Spleen (tissue), 11 donors: ENCODE measurements around the gene NRIP2. TPM values are rescaled to one million over a fixed set of nuclear protein-coding genes. Genes with fewer than 3 reads are reported as not detected.

Experiments used
- DNase-seq: peaks from one replicate; pipeline ENCODE4 v3.0.0-alpha.2; 2020
- H3K27ac ChIP-seq, 8 donors: fragments of 200-600 bp; sonication (generic) in 7 of 8; 1 replicate in 4 of 8; 2 replicates in 4 of 8; pipeline versions ENCODE4 v1.5.0 to v1.8.0; 2016 to 2021; ENCODE audit warnings: inconsistent platforms in 4 of 8, mild to moderate bottlenecking in 4 of 8, moderate library complexity in 1 of 8
- H3K27me3 ChIP-seq, 7 donors: fragments of 200-600 bp; sonication (generic) in 6 of 7; replicated peaks in 1 of 7; 1 replicate in 4 of 7; 2 replicates in 3 of 7; pipeline versions ENCODE4 v1.5.0 to v1.8.0; 2016 to 2021; ENCODE audit warnings: inconsistent platforms in 3 of 7, mild to moderate bottlenecking in 1 of 7
- H3K36me3 ChIP-seq, 6 donors: fragments of 200-600 bp; sonication (generic) in 5 of 6; 1 replicate in 4 of 6; 2 replicates in 2 of 6; pipeline versions ENCODE4 v1.5.0 to v1.8.0; 2016 to 2021; ENCODE audit warnings: inconsistent platforms in 2 of 6
- H3K4me1 ChIP-seq, 6 donors: fragments of 200-600 bp; sonication (generic) in 5 of 6; 1 replicate in 3 of 6; 2 replicates in 3 of 6; pipeline versions ENCODE4 v1.5.0 to v1.8.0; 2016 to 2021; ENCODE audit warnings: inconsistent platforms in 3 of 6
- H3K4me3 ChIP-seq, 8 donors: fragments of 200-600 bp; sonication (generic) in 7 of 8; 1 replicate in 4 of 8; 2 replicates in 4 of 8; pipeline versions ENCODE4 v1.5.0 to v1.8.0; 2016 to 2021; ENCODE audit warnings: inconsistent platforms in 4 of 8, mild to moderate bottlenecking in 4 of 8, moderate library complexity in 2 of 8
- H3K9me3 ChIP-seq, 8 donors: fragments of 200-600 bp; sonication (generic) in 7 of 8; 1 replicate in 4 of 8; 2 replicates in 4 of 8; pipeline versions ENCODE4 v1.5.0 to v1.8.0; 2016 to 2021; ENCODE audit warnings: inconsistent platforms in 4 of 8
- POLR2A ChIP-seq, 3 donors: fragments of 450-650 bp; IDR thresholded peaks; one replicate each; pipeline ENCODE4 v1.5.1; 2017; ENCODE audit warnings: antibody characterized with exemption in 3 of 3, mild to moderate bottlenecking in 1 of 3
- POLR2AphosphoS5 ChIP-seq, 3 donors: sonication (generic); formaldehyde crosslinking; IDR thresholded peaks; one replicate each; pipeline ENCODE4 v1.5.1; 2017; ENCODE audit warnings: antibody characterized with exemption in 3 of 3
- WGBS, 5 donors: extraction: QIAGEN DNeasy Blood & Tissue Kit in 3 of 5; methylation state at CpG; one replicate each; pipeline versions ENCODE4 v1.1.5 to v1.1.7; 2013 to 2018; 5-methylcytosine and 5-hydroxymethylcytosine counted together
- intact Hi-C: fragments of 100-400 bp; cut with DNase I; formaldehyde crosslinking; loops from one replicate; pipeline ENCODE4 v1.15.0; 2023; ENCODE audit warnings: low total_unique reads
- polyA plus RNA-seq, 3 donors: library from polyadenylated mRNA; stranded (reverse); fragments of 200-250 nt; gene quantifications; one replicate each; pipeline ENCODE4 v1.2.1, GENCODE V29; 2013
- total RNA-seq, 7 donors: library from RNA; depleted of rRNA in 3 of 7; stranded (reverse); fragments of >200 nt in 3 of 7; fragmentation: NEBNext Ultra II Directional in 4 of 7; extraction: Animal tissue kit (Norgen Biotek cat#: 25700) in 4 of 7; gene quantifications; one replicate each; pipeline versions ENCODE4 v1.1.0 to v1.2.1, GENCODE V29; 2016 to 2021
- TF ChIP-seq, protein P1 (sequence below), 11 experiments: fragments of 200-600 bp in 7 of 11; fragments of 450-650 bp in 4 of 11; sonication (generic) in 4 of 11; IDR thresholded peaks in 8 of 11; conservative IDR thresholded peaks in 3 of 11; 1 replicate in 7 of 11; 2 replicates in 4 of 11; pipeline versions ENCODE4 v1.4.0 to v1.8.0; 2016 to 2021; ENCODE audit warnings: antibody characterized with exemption in 11 of 11, inconsistent platforms in 4 of 11, mild to moderate bottlenecking in 1 of 11
- donor health status: healthy with polysubstance abuse.
- donor health status: DM: no; HTN: no; CAD: no; lungs with moderate emphysema.
- donor health status: DM: no; HTN: no; CAD: no.
- donor health status: Bipolar disorder and iron deficiency.
- donor health status: healthy.
- donor health status: DM: no; HTN: no; CAD: no.
- donor health status: DM: yes; HTN: yes; CAD: no.

NRIP2 gene
- total and polyA plus RNA-seq, 10 donors = 1.3 to 18.8 (median 10.5) TPM

DNA sequence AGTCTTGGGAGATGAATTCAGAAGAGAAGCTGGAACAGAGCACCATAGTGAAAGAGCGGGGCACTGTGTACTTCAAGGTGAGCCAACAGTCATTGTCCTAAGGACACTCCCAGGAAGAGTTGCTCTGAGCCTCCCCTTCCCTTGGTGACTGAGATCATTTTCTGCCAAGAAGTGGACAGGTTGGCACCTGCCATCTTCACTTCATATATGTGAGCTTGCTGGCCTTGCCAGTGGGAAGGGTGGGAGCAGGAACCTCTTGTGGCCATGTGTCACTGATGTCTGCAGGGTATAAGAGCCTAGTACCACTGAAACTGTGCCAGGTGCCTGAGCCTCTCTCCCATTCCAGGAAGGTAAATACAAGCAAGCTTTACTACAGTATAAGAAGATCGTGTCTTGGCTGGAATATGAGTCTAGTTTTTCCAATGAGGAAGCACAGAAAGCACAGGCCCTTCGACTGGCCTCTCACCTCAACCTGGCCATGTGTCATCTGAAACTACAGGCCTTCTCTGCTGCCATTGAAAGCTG, 34.7 kb downstream of the NRIP2 start:
- 90 to 100% (median 97%) methylated on average over 3 of the region's 3 CpGs for WGBS, 5 donors
- DNase-seq = no peak
- Histone ChIP-seq H3K4me1 (peaks cover 10 to 49% (median 25%) of the 10 kb centered on the region in 6 donors), H3K36me3 (peaks cover 13 to 83% (median 76%) of the 10 kb centered on the region in 6 donors), H3K27me3 (no peaks in the 10 kb centered on the region), H3K4me3 (no peak overlapping the region), H3K27ac (no peak overlapping the region), H3K9me3 (no peaks in the 10 kb centered on the region)
- TF ChIP-seq, protein P1, sequence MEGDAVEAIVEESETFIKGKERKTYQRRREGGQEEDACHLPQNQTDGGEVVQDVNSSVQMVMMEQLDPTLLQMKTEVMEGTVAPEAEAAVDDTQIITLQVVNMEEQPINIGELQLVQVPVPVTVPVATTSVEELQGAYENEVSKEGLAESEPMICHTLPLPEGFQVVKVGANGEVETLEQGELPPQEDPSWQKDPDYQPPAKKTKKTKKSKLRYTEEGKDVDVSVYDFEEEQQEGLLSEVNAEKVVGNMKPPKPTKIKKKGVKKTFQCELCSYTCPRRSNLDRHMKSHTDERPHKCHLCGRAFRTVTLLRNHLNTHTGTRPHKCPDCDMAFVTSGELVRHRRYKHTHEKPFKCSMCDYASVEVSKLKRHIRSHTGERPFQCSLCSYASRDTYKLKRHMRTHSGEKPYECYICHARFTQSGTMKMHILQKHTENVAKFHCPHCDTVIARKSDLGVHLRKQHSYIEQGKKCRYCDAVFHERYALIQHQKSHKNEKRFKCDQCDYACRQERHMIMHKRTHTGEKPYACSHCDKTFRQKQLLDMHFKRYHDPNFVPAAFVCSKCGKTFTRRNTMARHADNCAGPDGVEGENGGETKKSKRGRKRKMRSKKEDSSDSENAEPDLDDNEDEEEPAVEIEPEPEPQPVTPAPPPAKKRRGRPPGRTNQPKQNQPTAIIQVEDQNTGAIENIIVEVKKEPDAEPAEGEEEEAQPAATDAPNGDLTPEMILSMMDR (IDR thresholded peaks at IDR 0.05 in 8 of 11, conservative IDR thresholded peaks at IDR 0.05 in 3 of 11) = no peak
- TF ChIP-seq POLR2A (IDR thresholded peaks at IDR 0.05) (no peak), POLR2AphosphoS5 (IDR thresholded peaks at IDR 0.05) (no peak)
- intact Hi-C loops = no loop called here

DNA sequence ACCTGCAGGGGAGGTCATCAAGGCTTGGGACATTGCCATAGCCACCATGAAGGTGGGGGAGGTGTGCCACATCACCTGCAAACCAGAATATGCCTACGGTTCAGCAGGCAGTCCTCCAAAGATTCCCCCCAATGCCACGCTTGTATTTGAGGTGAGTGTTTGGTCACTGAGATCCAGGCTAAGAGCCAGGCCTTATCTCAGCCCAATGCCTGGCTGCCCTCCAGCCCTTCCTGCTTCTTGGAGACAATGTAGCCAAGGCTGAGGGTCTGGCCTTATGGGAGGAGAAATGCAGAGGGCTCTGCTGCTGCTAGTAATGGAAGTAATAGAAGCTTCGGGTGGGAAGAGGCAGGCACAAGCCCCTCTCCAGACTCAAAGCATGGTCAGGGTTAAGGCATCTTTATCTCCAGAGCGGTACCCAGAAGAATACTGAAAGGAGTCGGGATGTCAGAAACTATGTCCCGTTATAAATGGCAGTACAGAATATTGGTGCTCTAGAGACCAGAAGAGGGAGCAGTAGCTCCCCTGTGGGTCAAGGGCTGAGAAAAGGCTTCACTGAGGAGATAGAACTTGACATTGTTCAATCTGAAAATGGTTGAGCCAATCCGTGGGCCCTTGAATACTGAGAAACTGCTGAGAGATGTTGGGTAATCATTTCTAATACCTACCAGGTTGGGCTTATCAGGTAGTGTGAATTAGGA, 37.0 kb downstream of the NRIP2 start:
- peaks cover 13 to 61% (median 55%) of the 10 kb centered on the region in 6 donors for H3K36me3 ChIP-seq
- DNase-seq = no peak

DNA sequence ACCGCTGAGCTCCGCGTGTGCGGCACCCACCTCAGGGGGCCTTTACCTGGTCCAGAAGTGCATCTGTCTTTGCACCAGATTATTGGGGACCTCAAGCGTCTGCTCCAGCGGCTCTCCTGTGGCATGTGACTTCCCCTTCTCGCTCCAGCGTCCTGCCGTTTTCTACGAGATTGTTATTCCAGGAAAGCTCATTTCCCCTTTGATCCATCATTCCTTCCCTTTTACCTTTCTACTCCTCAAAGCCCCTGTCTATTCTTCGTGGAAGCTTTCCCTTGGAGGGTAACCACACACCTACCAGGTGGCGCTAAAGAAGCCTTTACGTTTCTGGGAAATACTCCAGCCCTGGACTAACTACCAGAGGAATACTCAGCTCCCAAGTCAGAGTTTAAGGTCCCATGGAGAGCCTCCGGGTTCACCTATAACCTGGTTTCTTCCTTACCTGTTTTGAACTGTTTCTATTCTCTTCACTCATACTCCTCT, 38.6 kb downstream of the NRIP2 start:
- 3 to 7% (median 3%) methylated on average over 14 of the region's 14 CpGs for whole genome bisulfite sequencing, 5 donors
- Histone ChIP-seq H3K36me3 (peaks cover 12 to 44% (median 38%) of the 10 kb centered on the region in 6 donors), H3K27ac (peak overlapping the region in 7 of 8 donors; percentile 71 to 90 (median 83)), H3K4me1 (peaks cover 10 to 40% (median 24%) of the 10 kb centered on the region in 6 donors), H3K9me3 (no peaks in the 10 kb centered on the region), H3K27me3 (peaks cover 0 to 13% (median 0%) of the 10 kb centered on the region in 7 donors), H3K4me3 (peak overlapping the region; percentile 59 to 97 (median 88))
- TF ChIP-seq, protein P1 (IDR thresholded peaks at IDR 0.05 in 8 of 11, conservative IDR thresholded peaks at IDR 0.05 in 3 of 11) = no peak
- TF ChIP-seq POLR2A (IDR thresholded peaks at IDR 0.05) (no peak), POLR2AphosphoS5 (IDR thresholded peaks at IDR 0.05) (no peak)
- no peak for DNase-seq
- intact Hi-C loops = no loop called here

More for the DNA sequence above, 37.0 kb downstream of the NRIP2 start:
- H3K27ac ChIP-seq = peak overlapping the region in 1 of 8 donors; percentile 11
- peaks cover 10 to 40% (median 24%) of the 10 kb centered on the region in 6 donors for H3K4me1 ChIP-seq
- intact Hi-C loops = no loop called here
- H3K4me3 ChIP-seq = peak overlapping the region in 1 of 8 donors; percentile 9
- WGBS, 5 donors = 77 to 92% (median 87%) methylated on average over 6 to 7 of the region's 7 CpGs
- TF ChIP-seq POLR2A (IDR thresholded peaks at IDR 0.05) = no peak
- TF ChIP-seq, protein P1 (IDR thresholded peaks at IDR 0.05 in 8 of 11, conservative IDR thresholded peaks at IDR 0.05 in 3 of 11) = no peak
- TF ChIP-seq POLR2AphosphoS5 (IDR thresholded peaks at IDR 0.05) = no peak
- no peaks in the 10 kb centered on the region for H3K9me3 ChIP-seq
- H3K27me3 ChIP-seq = peaks cover 0 to 13% (median 0%) of the 10 kb centered on the region in 7 donors
